Central memory CD8-positive, alpha-beta T cell (primary cell): ENCODE measurements around the gene LRIG3.

Experiments used
- ATAC-seq: fragments of 150-1000 bp; cut with Tn5 transposase; replicated peaks from 2 replicates; pipeline ENCODE4 v1.10.0; 2022; ENCODE audit warnings: mild to moderate bottlenecking, moderate FRiP score, moderate number of reproducible peaks; ENCODE audit not compliant: poor library complexity, severe bottlenecking; ENCODE audit errors: extremely low read depth
- DNase-seq, 2 donors: peaks; one replicate each; pipeline ENCODE4 v3.0.0; 2021; ENCODE audit warnings: low spot score in 2 of 2
- H3K27ac Mint-ChIP-seq: one replicate; pipeline ENCODE4 v1.8.0; 2022; ENCODE audit warnings: low read depth, mild to moderate bottlenecking, moderate library complexity, mixed read lengths
- H3K27me3 Mint-ChIP-seq: one replicate; pipeline ENCODE4 v1.8.0; 2022; ENCODE audit warnings: mixed read lengths
- H3K36me3 Mint-ChIP-seq: one replicate; pipeline ENCODE4 v1.8.0; 2022; ENCODE audit warnings: mild to moderate bottlenecking, moderate library complexity, mixed read lengths; ENCODE audit not compliant: insufficient read depth
- H3K4me1 Mint-ChIP-seq: one replicate; pipeline ENCODE4 v1.8.0; 2022; ENCODE audit warnings: mixed read lengths
- H3K4me3 Mint-ChIP-seq: one replicate; pipeline ENCODE4 v1.8.0; 2022; ENCODE audit warnings: mild to moderate bottlenecking, moderate library complexity, mixed read lengths
- H3K9me3 Mint-ChIP-seq: one replicate; pipeline ENCODE4 v1.8.0; 2022; ENCODE audit warnings: mixed read lengths

LRIG3 gene

GRCh38 chr12:58926586-58926985 lies 6.3 kb upstream of the LRIG3 start:
- Mint-ChIP-seq H3K9me3 (peaks cover 9% of the 10 kb centered on the region), H3K27ac (no peak overlapping the region), H3K4me1 (no peaks in the 10 kb centered on the region)

GRCh38 chr12:58925751-58926150 lies 5.4 kb upstream of the LRIG3 start:
- Mint-ChIP-seq H3K27me3 (no peaks in the 10 kb centered on the region), H3K9me3 (peaks cover 5% of the 10 kb centered on the region), H3K36me3 (no peaks in the 10 kb centered on the region), H3K4me1 (no peaks in the 10 kb centered on the region), H3K4me3 (no peak overlapping the region), H3K27ac (no peak overlapping the region)
- ATAC-seq (no peak), DNase-seq (no peak)

More at GRCh38 chr12:58926586-58926985, 6.3 kb upstream of the LRIG3 start:
- DNase-seq: no peak
- Mint-ChIP-seq H3K4me3 (no peak overlapping the region), H3K27me3 (no peaks in the 10 kb centered on the region), H3K36me3 (no peaks in the 10 kb centered on the region)
- no peak for ATAC-seq

GRCh38 chr12:58925111-58925611 lies 4.9 kb upstream of the LRIG3 start:
- ATAC-seq (no peak), DNase-seq (no peak)
- Mint-ChIP-seq H3K9me3 (peaks cover 5% of the 10 kb centered on the region), H3K4me1 (no peaks in the 10 kb centered on the region), H3K4me3 (no peak overlapping the region), H3K27me3 (no peaks in the 10 kb centered on the region), H3K36me3 (no peaks in the 10 kb centered on the region), H3K27ac (no peak overlapping the region)

GRCh38 chr12:58924652-58925051 lies 4.3 kb upstream of the LRIG3 start:
- no peak overlapping the region for H3K4me3 Mint-ChIP-seq
- DNase-seq (no peak), ATAC-seq (no peak)
- H3K36me3 Mint-ChIP-seq: no peaks in the 10 kb centered on the region
- no peaks in the 10 kb centered on the region for H3K27me3 Mint-ChIP-seq
- H3K27ac Mint-ChIP-seq: no peak overlapping the region
- peaks cover 5% of the 10 kb centered on the region for H3K9me3 Mint-ChIP-seq
- H3K4me1 Mint-ChIP-seq: no peaks in the 10 kb centered on the region

GRCh38 chr12:58923781-58924180 lies 3.5 kb upstream of the LRIG3 start:
- ATAC-seq (no peak), DNase-seq (no peak)
- no peaks in the 10 kb centered on the region for H3K4me1 Mint-ChIP-seq
- H3K4me3 Mint-ChIP-seq: no peak overlapping the region
- H3K36me3 Mint-ChIP-seq: no peaks in the 10 kb centered on the region
- no peaks in the 10 kb centered on the region for H3K27me3 Mint-ChIP-seq
- peaks cover 5% of the 10 kb centered on the region for H3K9me3 Mint-ChIP-seq
- H3K27ac Mint-ChIP-seq: no peak overlapping the region

GRCh38 chr12:58922849-58923248 lies 2.5 kb upstream of the LRIG3 start:
- ATAC-seq: no peak
- no peak for DNase-seq
- no peaks in the 10 kb centered on the region for H3K4me1 Mint-ChIP-seq
- H3K9me3 Mint-ChIP-seq: peaks cover 5% of the 10 kb centered on the region
- H3K36me3 Mint-ChIP-seq: no peaks in the 10 kb centered on the region
- no peaks in the 10 kb centered on the region for H3K27me3 Mint-ChIP-seq
- H3K27ac Mint-ChIP-seq: no peak overlapping the region
- no peak overlapping the region for H3K4me3 Mint-ChIP-seq

- Mint-ChIP-seq H3K4me3 (no peak overlapping the region), H3K27ac (no peak overlapping the region), H3K4me1 (no peaks in the 10 kb centered on the region), H3K36me3 (no peaks in the 10 kb centered on the region), H3K27me3 (no peaks in the 10 kb centered on the region), H3K9me3 (peaks cover 5% of the 10 kb centered on the region)
- ATAC-seq (no peak), DNase-seq (no peak)
Measured at GRCh38 chr12:58920961-58921861, 907 bp upstream of the LRIG3 start.

GRCh38 chr12:58919231-58920101 lies 838 bp downstream of the LRIG3 start:
- Mint-ChIP-seq H3K4me3 (no peak overlapping the region), H3K36me3 (no peaks in the 10 kb centered on the region), H3K9me3 (peaks cover 5% of the 10 kb centered on the region), H3K4me1 (no peaks in the 10 kb centered on the region), H3K27me3 (no peaks in the 10 kb centered on the region), H3K27ac (no peak overlapping the region)
- ATAC-seq: no peak
- DNase-seq: no peak

- Mint-ChIP-seq H3K27me3 (no peaks in the 10 kb centered on the region), H3K9me3 (peaks cover 5% of the 10 kb centered on the region), H3K27ac (no peak overlapping the region), H3K4me3 (no peak overlapping the region), H3K36me3 (no peaks in the 10 kb centered on the region), H3K4me1 (no peaks in the 10 kb centered on the region)
- ATAC-seq: no peak
- DNase-seq: no peak
Measured at GRCh38 chr12:58918469-58918844, 1.8 kb downstream of the LRIG3 start.

- DNase-seq (no peak), ATAC-seq (no peak)
- Mint-ChIP-seq H3K4me1 (no peaks in the 10 kb centered on the region), H3K27ac (no peak overlapping the region), H3K36me3 (no peaks in the 10 kb centered on the region), H3K27me3 (no peaks in the 10 kb centered on the region), H3K9me3 (peaks cover under 1% of the 10 kb centered on the region), H3K4me3 (no peak overlapping the region)
Measured at GRCh38 chr12:58917699-58918468, 2.4 kb downstream of the LRIG3 start.

GRCh38 chr12:58916921-58917511 lies 3.3 kb downstream of the LRIG3 start:
- no peak for ATAC-seq
- Mint-ChIP-seq H3K36me3 (no peaks in the 10 kb centered on the region), H3K4me3 (no peak overlapping the region), H3K27me3 (no peaks in the 10 kb centered on the region), H3K27ac (no peak overlapping the region), H3K4me1 (no peaks in the 10 kb centered on the region), H3K9me3 (peaks cover 5% of the 10 kb centered on the region)
- DNase-seq: no peak

GRCh38 chr12:58916161-58916621 lies 4.1 kb downstream of the LRIG3 start:
- ATAC-seq (no peak), DNase-seq (no peak)
- Mint-ChIP-seq H3K36me3 (no peaks in the 10 kb centered on the region), H3K9me3 (peaks cover 5% of the 10 kb centered on the region), H3K27ac (no peak overlapping the region), H3K27me3 (no peaks in the 10 kb centered on the region), H3K4me3 (no peak overlapping the region), H3K4me1 (no peaks in the 10 kb centered on the region)
